Glutamatergic neuron (in vitro differentiated cells): ENCODE data around the gene KCTD21. TPM values are rescaled to one million over a fixed set of nuclear protein-coding genes. Genes with fewer than 3 reads are reported as not detected.

Source experiments
- DNase-seq: peaks from one replicate; pipeline ENCODE4 v3.0.0; 2022
- H3K27ac Mint-ChIP-seq: one replicate; pipeline ENCODE4 v1.8.0; 2020; ENCODE audit warnings: mild to moderate bottlenecking, mixed read lengths, inconsistent platforms; ENCODE audit not compliant: unreplicated experiment
- H3K27me3 Mint-ChIP-seq: one replicate; pipeline ENCODE4 v1.8.0; 2020; ENCODE audit warnings: mild to moderate bottlenecking, moderate library complexity, mixed read lengths, inconsistent platforms; ENCODE audit not compliant: unreplicated experiment
- H3K36me3 Mint-ChIP-seq: one replicate; pipeline ENCODE4 v1.8.0; 2020; ENCODE audit warnings: mild to moderate bottlenecking, mixed read lengths, inconsistent platforms; ENCODE audit not compliant: unreplicated experiment
- H3K4me1 Mint-ChIP-seq: one replicate; pipeline ENCODE4 v1.8.0; 2020; ENCODE audit warnings: mild to moderate bottlenecking, low read depth, mixed read lengths, inconsistent platforms; ENCODE audit not compliant: unreplicated experiment
- H3K4me3 Mint-ChIP-seq: one replicate; pipeline ENCODE4 v1.8.0; 2020; ENCODE audit warnings: mild to moderate bottlenecking, mixed read lengths, inconsistent platforms; ENCODE audit not compliant: unreplicated experiment
- H3K9me3 Mint-ChIP-seq: one replicate; pipeline ENCODE4 v1.8.0; 2020; ENCODE audit warnings: mild to moderate bottlenecking, moderate library complexity, mixed read lengths, inconsistent platforms; ENCODE audit not compliant: unreplicated experiment
- CTCF ChIP-seq: fragments of 200-600 bp; sonication (generic); IDR thresholded peaks from one replicate; pipeline ENCODE4 v1.5.0; 2021; ENCODE audit not compliant: partially characterized antibody, unreplicated experiment
- total RNA-seq: library from RNA; stranded (reverse); fragmentation: NEBNext Ultra II Directional; extraction: Animal tissue kit (Norgen Biotek cat#: 25700); gene quantifications from one replicate; pipeline ENCODE4 v1.2.1, GENCODE V29; 2021; ENCODE audit not compliant: unreplicated experiment

KCTD21 gene
- total RNA-seq, 1 donor from 2014 or later = 9.7 TPM

- TF ChIP-seq CTCF = no peak
- Mint-ChIP-seq H3K27me3 (no peaks in the 10 kb centered on the region), H3K4me1 (peaks cover 3% of the 10 kb centered on the region), H3K4me3 (no peak overlapping the region), H3K9me3 (no peaks in the 10 kb centered on the region), H3K27ac (no peak overlapping the region), H3K36me3 (no peaks in the 10 kb centered on the region)
- no peak for DNase-seq
These were observed 27.9 kb downstream of the KCTD21 start for GRCh38 chr11:78160557-78160956.

- Mint-ChIP-seq H3K27ac (no peak overlapping the region), H3K9me3 (no peaks in the 10 kb centered on the region), H3K4me3 (no peak overlapping the region), H3K4me1 (peaks cover 3% of the 10 kb centered on the region), H3K36me3 (no peaks in the 10 kb centered on the region), H3K27me3 (no peaks in the 10 kb centered on the region)
- DNase-seq = no peak
- no peak for TF ChIP-seq CTCF
These were observed 29.3 kb downstream of the KCTD21 start for GRCh38 chr11:78158987-78159652.

GRCh38 chr11:78156127-78156844 is 32.1 kb downstream of the KCTD21 start:
- no peak overlapping the region for H3K27ac Mint-ChIP-seq

GRCh38 chr11:78151804-78152203 is 36.6 kb downstream of the KCTD21 start:
- no peaks in the 10 kb centered on the region for H3K27me3 Mint-ChIP-seq
- H3K4me3 Mint-ChIP-seq = no peak overlapping the region
- DNase-seq = no peak
- no peaks in the 10 kb centered on the region for H3K36me3 Mint-ChIP-seq
- no peak for TF ChIP-seq CTCF
- peaks cover 8% of the 10 kb centered on the region for H3K4me1 Mint-ChIP-seq
- H3K27ac Mint-ChIP-seq = no peak overlapping the region
- no peaks in the 10 kb centered on the region for H3K9me3 Mint-ChIP-seq

More at GRCh38 chr11:78156127-78156844, 32.1 kb downstream of the KCTD21 start:
- no peak for DNase-seq
- TF ChIP-seq CTCF = no peak
- H3K27me3 Mint-ChIP-seq = no peaks in the 10 kb centered on the region
- peaks cover 3% of the 10 kb centered on the region for H3K4me1 Mint-ChIP-seq
- H3K4me3 Mint-ChIP-seq = no peak overlapping the region
- no peaks in the 10 kb centered on the region for H3K9me3 Mint-ChIP-seq
- H3K36me3 Mint-ChIP-seq = no peaks in the 10 kb centered on the region

- H3K9me3 Mint-ChIP-seq = no peaks in the 10 kb centered on the region
- peaks cover 5% of the 10 kb centered on the region for H3K4me1 Mint-ChIP-seq
- no peak for TF ChIP-seq CTCF
- no peak overlapping the region for H3K4me3 Mint-ChIP-seq
- H3K27ac Mint-ChIP-seq = no peak overlapping the region
- H3K36me3 Mint-ChIP-seq = no peaks in the 10 kb centered on the region
- H3K27me3 Mint-ChIP-seq = no peaks in the 10 kb centered on the region
- no peak for DNase-seq
These were observed 37.7 kb downstream of the KCTD21 start for GRCh38 chr11:78150754-78151153.
